Suprapubic skin (tissue), 3 donors: ENCODE data around the gene PAX7.

Experiments
- EP300 ChIP-seq: sonication (generic); formaldehyde crosslinking; IDR thresholded peaks from one replicate; pipeline ENCODE4 v1.6.1; 2017; ENCODE audit warnings: antibody characterized with exemption
- POLR2A ChIP-seq, 2 donors: fragments of 450-650 bp; IDR thresholded peaks; one replicate each; pipeline ENCODE4 v1.6.1; 2017; ENCODE audit warnings: antibody characterized with exemption in 2 of 2, mild to moderate bottlenecking in 2 of 2, moderate library complexity in 2 of 2
- TF ChIP-seq, protein P1 (sequence below), 2 donors: fragments of 200-600 bp in 1 of 2; fragments of 450-650 bp in 1 of 2; sonication (generic) in 1 of 2; IDR thresholded peaks; one replicate each; pipeline ENCODE4 v1.5.1; 2016 to 2019; ENCODE audit warnings: antibody characterized with exemption in 2 of 2, mild to moderate bottlenecking in 1 of 2, moderate library complexity in 1 of 2

DNA sequence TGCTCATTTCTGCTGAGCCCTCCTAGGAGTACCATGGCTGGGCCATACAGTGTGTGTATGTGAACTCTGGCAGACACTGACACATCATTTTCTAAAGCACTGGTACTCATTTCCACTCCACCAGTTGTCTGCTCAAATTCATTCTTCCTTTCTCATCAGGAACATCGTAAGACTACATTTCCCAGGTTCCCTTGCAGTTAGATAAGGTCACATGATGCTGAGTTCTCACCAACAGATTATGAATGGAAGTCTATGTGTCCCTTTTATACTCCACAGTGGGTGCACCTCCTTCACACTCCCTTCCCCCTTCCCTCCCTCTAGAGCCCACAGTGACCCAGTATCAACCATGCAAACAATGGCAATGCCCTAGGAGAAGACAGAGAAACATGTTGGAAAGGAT lies 38.3 kb upstream of the PAX7 start:
- TF ChIP-seq, protein P1, sequence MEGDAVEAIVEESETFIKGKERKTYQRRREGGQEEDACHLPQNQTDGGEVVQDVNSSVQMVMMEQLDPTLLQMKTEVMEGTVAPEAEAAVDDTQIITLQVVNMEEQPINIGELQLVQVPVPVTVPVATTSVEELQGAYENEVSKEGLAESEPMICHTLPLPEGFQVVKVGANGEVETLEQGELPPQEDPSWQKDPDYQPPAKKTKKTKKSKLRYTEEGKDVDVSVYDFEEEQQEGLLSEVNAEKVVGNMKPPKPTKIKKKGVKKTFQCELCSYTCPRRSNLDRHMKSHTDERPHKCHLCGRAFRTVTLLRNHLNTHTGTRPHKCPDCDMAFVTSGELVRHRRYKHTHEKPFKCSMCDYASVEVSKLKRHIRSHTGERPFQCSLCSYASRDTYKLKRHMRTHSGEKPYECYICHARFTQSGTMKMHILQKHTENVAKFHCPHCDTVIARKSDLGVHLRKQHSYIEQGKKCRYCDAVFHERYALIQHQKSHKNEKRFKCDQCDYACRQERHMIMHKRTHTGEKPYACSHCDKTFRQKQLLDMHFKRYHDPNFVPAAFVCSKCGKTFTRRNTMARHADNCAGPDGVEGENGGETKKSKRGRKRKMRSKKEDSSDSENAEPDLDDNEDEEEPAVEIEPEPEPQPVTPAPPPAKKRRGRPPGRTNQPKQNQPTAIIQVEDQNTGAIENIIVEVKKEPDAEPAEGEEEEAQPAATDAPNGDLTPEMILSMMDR (IDR thresholded peaks at IDR 0.05), result no peak
- TF ChIP-seq POLR2A (IDR thresholded peaks at IDR 0.05), result no peak
- TF ChIP-seq EP300, result no peak
